Ramos (cell line): ENCODE results near the gene ARL3.

Experiments used
- in situ Hi-C: fragments of 300-500 bp; cut with MboI; formaldehyde crosslinking; loops from one replicate; pipeline ENCODE4 v1.14.3; 2022; ENCODE audit warnings: low sequenced_read_pairs; ENCODE audit not compliant: unreplicated experiment

Gene ARL3

DNA sequence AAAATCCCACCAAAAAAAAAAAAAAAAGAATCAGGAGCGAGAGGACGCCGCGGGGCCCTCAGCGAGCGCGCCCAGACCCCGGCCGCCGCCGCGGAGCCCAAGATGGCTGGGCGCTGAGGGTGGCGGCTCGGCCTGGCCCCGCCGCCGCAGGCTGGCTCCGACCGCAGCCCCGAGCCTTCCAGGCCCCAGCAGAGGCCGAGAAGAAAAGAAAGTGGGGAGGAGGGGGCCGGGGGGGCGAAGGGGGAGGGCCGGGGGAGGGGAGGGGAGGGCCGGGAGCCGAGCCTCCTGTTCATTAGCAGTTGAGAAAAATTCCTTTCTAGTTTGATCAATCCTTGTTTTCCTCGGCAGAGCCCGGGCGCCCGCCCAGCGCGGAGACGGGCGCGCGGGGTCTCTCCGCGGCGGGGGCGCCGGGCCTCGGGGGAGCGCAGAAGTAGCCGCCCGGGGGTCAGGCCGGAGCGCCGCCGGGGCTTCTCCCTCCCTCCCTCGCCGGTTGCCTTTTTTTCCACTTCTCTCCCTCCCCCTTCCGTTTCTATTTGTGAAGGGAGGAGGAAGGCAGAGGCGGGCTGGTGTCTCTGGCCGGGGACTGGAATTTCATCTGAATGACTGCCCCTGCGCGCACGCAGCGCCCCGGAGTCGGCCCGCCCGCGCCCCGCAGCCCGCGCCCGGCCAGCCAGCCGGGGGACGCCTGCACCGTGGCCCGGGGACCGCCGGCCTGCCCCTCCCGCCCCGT, 70.7 kb downstream of the ARL3 start:
- in situ Hi-C loops, result no loop called here

DNA sequence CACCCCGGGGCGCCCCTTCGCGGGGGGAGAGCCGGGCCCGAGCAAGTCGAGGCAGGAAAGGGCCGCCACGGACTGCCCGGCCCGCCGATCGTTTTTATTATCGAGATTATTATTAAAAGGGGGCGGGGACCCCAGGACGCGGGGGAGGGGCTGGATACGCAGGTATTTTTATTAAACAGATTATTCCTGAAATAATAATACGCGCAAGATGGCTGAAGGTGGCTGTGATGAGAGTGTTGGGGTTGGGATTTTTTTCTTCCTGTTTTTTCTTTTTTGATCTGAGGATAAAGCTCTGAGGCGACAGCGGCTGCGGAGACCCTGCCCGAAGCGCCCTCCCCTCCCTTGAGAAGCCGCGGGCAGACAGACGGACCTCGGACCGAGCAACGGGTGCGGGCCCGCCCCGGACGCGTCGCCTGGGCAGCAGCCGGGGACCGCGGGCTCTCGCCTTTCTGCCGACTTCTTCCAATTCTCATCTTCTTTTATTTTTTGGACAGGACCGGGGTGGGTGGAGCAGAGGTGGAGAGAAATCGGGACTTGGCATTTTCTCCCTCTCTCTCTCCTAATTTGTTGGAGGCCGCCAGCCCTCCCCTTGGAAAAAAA, 71.4 kb downstream of the ARL3 start:
- in situ Hi-C loops, result no loop called here

DNA sequence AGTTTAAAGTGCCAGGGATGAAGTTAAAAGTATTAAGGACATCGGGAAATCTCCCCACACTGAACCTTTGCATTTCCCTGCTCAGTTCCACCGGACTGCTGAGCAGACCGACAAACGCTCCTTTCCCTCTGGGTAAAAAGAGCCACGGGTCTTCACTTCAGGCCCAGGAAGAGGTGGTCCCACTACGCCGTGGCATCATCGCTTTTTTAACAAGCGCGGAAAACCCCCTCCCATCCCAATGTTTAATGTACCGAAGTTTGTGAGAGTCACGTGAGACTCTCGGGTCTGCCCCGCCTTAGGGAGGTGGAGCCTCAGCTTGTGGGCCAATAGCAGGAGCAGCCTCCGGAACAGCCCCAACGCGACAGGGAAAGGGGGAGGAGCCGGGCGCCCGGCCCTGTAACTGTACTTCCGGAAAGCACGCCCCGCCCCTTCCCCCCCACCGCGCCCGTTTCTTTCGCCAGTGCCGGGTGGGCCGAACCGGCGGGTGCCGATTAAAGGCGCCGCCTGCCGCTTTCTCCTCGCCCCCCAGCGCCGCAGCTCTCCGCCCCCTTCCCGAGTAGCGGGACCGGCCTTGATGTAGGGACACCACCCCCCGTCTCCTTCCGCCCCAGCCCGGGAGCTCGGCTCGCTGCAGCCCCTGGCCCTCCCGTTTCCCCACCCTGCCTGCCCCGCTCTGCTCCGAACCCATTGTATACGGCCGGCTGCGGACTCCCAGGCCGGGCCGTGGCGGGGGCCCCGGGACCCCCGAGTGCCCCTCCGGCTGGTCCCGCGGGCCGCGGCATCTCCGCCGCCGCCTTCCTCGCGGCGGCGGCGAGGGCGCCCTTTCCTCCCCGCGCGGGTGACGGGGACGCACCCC, 72.1 kb downstream of the ARL3 start:
- in situ Hi-C loops, result no loop called here

DNA sequence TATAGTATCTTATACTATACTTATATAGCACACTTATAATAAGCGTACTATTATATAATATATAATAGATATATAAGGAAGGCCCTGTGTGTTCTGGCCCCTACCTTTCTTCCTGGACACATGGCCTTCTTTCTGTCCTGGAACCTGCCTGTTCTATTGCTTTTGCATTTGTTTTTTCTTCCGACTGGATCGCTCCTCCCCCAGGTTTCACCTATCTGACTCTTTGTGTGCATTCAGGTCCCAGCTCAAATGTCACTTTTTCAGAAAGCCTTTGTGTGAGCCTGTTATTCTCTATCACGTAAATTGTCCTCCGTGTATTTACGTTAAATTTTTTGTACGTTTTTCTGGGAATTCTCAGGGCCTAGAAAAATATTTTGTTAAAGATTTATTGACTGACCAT, 72.8 kb downstream of the ARL3 start:
- in situ Hi-C loops, result no loop called here

DNA sequence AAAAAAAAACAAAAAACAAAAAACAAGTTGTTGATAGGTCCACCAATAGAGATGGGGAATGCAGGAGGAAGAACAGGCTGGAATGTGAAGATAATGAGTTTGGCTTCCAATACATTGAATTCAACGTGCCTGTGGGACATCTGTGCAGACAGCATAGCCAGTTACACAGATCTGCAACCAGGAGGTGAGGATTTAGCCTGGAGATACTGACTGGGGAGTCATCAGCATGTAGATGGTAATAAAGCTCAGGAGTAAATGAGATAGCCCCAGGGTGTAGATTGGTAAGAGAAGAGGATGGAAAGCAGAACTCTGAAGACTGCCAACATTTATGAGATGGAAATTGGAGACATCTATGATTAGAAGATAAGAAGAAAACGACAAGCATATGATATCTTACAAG, 74.7 kb downstream of the ARL3 start:
- in situ Hi-C loops, result no loop called here

DNA sequence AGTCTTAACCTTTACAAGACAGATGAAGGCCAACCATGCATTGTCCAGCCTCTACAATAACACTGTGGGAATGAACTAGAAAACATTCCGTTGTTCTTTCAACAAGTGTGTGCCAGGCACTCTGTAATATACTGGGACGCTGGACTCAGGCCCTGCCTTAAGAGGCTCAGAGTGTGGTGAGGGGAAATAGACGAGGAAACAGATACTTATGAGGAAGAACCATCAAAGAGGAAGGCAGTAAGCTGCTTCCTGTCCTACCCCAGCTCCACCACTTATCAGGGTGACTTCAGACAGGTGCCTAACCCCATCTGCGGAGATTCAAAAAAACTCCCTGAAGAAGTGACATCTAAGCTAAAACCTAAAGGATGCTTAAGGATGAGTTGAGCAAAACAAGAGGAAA, 78.8 kb downstream of the ARL3 start:
- in situ Hi-C loops, result no loop called here

DNA sequence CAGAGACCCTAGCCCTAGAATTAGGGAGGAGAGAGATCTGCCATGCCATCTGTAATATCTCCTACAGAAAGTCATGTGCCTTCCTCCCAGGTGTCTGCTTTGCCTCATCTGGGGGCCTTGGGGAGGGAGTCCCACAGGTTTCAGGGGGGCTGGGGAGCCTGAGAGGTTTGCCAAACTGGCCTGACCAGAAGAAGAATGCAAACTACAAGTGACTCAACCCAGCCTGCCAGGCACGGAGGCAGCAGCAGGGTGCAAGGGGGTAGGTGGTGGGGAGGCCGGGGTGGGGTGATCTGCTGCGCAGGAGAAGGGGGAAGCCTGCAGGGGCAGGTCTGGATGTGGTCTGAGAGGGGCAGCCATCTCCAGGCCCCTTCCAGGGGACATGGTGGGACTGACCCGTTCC, 79.5 kb downstream of the ARL3 start:
- in situ Hi-C loops, result no loop called here

DNA sequence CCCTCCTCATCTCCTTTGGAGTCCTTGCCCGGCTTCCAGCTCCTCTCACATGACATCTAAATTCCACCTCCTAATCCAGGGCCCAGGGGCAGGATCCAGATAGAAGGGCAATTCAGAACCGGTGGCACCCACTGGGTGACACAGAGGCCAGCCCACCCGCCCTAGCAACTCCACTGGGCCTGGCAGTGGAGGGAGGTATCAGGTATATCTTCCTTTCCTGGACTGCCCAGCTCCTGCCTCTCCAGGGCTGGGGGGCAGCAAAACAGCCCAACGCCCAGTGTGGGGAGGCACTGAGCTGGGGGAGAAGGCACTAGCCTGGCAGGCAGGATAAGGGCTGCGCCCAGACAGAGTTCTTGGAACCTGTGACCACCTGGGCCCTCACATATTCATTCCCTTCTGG, 80.3 kb downstream of the ARL3 start:
- in situ Hi-C loops, result no loop called here

DNA sequence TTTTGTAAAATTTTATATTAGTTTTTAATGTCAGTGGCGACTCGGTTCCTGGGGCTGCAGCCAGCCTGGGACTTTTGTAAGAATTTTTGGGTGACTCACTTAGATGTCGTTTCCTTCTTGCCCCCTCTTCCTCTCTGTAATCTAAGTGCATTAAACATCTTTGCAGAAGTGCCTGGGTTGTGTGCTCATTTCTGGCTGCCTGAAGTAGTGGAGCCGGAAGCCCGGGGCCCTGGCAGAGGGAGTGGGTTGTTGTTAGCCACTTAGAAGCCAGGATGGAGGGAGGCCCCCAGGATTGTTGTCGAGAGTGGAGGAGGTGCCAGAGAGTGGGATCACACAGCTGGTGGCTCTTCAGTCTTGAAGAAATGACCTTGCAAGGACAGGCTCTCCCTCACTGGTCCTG, 80.9 kb downstream of the ARL3 start:
- in situ Hi-C loops, result no loop called here

DNA sequence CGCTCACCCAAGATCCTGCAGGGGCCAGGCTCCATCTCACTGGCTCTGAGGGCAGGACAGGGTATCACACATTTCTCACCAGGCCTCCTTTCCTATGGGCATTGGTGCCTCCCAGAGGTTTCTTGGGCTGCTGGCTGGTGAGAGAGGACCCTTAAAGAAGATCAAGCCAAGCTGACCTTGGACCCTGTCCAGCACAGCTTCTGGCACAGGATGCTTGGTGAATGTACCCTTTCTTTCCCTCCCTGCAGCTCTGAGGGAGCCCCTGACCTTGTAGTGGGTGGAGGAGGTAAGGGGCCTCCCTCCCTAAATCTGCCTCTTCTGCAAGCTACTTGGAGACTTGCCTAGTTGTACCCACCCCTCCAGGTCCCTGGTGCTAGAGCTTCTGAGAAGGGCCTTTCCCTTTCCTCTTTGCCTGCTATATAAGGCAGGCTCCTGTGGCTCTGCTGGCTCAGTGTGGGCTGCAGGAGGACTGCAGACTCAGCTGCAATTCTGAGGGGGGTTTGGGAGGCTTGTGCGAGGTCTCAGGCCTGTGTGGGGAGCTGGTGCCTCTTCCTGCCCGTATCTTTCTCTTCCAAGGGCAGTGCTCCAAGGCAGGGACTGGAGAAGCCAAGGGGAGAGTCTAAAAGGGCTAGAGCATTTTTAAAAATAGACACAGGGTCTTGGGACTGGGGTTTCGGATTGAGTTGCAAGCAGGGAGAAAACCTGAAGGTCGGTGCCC, 81.6 kb downstream of the ARL3 start:
- in situ Hi-C loops, result no loop called here

DNA sequence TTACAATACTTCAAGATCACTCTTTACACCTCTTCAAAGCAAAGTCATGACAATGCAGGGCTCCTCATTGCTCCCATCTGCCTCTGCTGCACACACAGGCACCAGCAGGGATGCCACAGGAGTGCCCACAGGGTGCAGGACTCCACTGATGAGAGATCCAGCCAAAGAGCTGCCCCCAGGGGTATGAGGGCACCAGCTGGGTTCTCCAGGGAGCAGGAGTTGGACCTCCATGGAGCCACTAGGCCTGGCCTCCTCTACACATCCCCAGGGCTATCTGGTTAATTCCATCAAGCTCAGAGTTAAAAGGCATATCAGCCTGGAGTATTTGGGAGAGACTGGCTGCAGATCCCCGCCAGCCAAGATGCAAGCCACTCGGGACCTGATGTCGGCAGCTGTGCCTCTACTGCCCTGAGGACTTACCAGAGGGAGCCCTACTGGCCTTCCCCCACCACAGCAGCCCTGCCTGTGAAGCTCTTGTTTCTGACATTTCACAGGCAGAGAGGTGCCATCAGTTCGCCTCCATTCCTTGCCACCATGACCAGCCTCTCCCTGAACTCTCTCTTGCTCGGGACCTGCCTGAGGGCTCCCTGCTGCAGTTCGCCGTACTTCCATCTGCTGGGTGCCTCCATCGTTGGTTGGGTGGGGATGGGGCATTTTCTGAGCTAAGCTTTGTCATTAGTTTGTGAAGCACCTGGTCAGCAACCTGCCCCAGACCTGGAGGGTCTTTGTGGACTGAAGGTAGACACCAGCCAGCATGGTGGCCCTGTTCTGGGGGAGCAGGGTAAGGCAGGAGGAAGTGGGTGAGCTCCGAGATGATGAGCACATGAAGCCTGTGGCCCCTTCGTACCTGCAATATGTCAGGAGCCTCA, 82.4 kb downstream of the ARL3 start:
- in situ Hi-C loops, result no loop called here

DNA sequence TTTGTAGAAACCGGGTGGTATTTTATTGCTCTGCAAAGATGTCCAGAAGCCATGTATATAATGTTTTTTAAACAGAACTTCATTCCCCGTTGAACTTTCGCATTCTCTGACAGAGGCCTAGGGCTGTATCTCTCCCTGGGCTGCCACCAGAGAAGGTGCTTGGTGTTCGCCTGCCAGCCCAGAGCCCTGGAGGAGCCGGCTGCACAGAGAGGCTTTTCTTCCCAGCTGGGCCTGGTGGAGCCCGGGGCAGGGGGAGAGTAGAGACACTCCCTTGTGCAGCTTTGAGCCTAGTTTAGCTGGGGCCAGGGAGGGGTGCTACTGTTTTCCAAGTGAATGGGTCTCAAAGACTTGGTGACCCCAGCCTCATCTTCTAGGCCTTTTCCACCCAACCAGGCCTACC, 83.5 kb downstream of the ARL3 start:
- in situ Hi-C loops, result no loop called here

DNA sequence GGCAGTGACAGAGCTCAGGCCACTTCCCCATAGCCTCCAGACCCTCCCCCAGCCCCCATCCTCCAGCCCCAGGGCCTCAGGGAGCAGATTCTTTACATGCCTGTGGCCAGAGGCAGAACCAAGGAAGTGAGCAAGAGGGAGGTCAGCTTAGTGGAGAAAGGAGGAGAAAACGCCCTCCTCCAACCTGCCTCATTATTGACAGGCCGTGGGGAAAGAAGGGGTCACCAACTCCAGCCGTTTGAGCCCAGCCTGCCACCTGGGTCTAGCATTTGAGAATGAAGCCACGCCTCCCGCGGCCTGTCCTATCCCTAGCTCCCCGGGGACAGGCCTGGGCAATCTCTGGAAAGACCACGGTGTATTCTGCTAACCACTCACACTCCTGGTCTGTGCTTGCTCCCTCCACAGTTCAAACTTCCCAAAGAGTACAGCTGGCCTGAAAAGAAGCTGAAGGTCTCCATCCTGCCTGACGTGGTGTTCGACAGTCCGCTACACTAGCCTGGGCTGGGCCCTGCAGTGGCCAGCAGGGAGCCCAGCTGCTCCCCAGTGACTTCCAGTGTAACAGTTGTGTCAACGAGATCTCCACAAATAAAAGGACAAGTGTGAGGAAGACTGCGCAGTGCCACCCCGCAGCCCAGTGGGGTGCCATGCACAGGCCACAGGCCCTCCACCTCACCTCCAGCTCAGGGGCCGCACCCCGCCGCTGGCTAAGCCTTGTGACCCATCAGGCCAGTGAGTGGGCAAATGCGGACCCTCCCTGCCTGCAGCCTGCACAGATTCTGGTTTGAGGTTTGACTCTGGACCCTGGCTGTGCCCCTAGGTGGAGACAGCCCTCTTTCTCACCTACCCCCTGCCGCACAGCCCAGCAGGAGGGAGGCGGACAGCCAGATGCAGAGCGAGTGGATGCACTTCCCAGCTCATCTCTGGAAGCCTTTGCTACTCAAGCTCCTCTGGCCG, 84.3 kb downstream of the ARL3 start:
- in situ Hi-C loops, result no loop called here

DNA sequence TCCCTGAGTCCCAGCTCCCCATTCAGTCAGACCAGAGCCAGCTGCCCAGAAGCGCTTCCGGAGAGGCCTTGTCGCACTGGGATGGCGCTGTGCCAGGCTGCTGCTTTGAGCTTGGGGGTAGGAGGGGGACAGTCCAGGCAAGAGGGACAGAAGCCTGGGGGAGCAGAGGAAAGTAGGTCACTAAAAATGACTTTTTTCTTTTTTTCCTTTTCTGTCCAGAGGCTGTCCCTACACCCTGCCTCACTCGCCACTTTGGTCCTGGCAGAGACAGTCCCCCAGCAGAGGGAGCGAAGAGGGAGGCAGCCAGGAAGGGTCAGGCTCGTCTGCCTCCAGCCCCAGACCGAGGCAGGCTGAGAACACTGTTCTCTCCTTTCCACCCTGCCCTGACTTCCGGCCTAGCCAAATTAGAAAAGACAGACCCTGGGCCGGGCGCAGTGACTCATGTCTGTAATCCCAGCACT, 85.7 kb downstream of the ARL3 start:
- in situ Hi-C loops, result no loop called here

DNA sequence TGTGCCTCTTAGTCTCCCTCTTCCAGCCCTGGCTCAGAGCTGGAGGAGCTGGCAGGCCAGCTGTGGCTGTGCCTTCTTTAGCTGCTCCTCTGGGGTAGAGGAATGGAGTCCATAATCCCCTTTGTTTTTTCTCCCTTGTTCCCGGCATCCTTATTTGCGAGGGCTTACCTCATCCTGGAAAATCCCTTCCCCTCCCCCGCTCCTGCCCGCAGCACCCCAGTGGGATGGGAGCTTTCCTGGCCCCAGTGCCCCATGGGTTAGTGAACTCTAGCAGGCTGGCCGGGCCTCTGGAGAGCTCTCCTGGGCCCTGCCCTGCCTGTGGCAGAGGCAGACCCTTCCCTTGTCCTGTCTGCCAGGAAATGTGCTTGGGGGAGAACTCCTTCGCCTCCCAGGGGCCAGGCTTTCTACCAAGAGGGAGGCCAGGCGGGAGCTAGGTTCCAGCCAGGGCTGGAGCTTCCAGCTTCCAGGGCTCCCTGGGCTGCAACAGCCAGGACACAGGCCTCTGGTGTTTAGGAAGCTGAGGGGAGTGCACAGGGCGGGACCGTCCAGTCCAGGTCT, 86.4 kb downstream of the ARL3 start:
- in situ Hi-C loops, result no loop called here

DNA sequence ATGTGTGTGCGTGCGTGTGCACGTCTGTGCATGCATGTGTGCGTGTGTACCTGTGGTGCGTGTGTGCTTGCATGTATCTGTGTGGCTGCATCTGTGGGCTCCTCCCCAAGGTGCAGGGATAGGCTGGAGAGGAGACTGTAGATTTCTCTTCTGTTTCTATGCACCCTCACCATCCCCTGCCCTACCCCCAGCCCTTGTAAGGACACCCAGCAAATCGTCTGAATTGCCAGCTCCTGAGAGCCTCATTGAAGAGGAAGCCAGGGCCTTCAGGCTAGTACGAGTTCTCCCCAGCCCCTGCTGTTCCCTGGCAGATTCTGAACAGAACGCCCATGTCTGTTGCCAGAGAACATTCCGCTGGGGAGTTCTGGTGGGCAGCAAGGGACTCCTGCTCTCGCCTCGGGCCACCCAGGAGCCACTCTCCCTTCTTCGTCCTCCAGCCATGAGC, 86.9 kb downstream of the ARL3 start:
- in situ Hi-C loops, result no loop called here

DNA sequence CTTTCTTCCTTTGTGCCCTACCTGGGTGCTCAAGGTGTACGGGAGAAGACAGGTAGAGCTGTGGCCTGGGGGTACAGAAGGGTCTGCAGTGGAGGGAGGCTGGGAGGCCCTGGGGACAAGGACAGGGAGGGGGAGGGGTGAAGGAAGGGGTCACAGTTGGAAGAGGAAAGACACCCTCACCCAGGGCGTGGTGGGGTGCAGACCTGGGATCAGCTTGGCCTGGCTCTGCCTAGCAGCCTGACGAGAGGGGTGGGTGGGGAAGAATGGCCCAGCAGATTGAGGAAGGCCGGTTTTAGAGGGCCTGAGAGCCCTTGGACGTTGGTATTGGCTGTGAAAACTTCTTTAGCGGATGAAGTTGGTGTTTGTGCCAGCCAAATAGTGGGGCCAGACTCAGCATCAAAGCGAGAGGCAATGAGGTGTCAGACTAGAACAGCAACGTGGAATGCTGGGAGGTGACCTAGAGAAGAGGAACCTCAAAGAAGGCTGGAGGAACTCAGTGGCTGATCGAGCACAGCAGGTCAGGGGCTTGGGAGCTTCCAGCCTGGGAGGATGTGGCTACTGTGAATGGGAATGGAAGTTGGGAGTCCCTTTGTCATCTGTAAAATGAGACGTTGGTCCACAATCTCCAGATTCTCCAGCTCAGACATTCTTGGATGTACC, 88.0 kb downstream of the ARL3 start:
- in situ Hi-C loops, result no loop called here
